ENCODE data around the gene DNM3.

- no peak for TF ChIP-seq TOX (CRISPR knock-in tag; IDR thresholded peaks at IDR 0.05; ENCODE audit: borderline replicate concordance)
- TF ChIP-seq GLIS3 (CRISPR knock-in tag; IDR thresholded peaks at IDR 0.05), result no peak
- TF ChIP-seq, protein P1, sequence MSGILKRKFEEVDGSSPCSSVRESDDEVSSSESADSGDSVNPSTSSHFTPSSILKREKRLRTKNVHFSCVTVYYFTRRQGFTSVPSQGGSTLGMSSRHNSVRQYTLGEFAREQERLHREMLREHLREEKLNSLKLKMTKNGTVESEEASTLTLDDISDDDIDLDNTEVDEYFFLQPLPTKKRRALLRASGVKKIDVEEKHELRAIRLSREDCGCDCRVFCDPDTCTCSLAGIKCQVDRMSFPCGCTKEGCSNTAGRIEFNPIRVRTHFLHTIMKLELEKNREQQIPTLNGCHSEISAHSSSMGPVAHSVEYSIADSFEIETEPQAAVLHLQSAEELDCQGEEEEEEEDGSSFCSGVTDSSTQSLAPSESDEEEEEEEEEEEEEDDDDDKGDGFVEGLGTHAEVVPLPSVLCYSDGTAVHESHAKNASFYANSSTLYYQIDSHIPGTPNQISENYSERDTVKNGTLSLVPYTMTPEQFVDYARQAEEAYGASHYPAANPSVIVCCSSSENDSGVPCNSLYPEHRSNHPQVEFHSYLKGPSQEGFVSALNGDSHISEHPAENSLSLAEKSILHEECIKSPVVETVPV (CRISPR knock-in tag; IDR thresholded peaks at IDR 0.05), result no peak
These were observed 436.0 kb downstream of the DNM3 start for GRCh38 chr1:172277275-172277674.

Measured in SK-N-SH treated with all-trans-retinoic acid at 6 μM for 48 hours (cell line).